Measurements from ENCODE around the gene CFAP45. TPM values are rescaled to one million over a fixed set of nuclear protein-coding genes. Genes with fewer than 3 reads are reported as not detected.

Gene CFAP45
- total and polyA plus RNA-seq, 2 donors (not counting 1 experiment from before 2014, with no cell fraction given) = 1.3 to 2.4 TPM

DNA sequence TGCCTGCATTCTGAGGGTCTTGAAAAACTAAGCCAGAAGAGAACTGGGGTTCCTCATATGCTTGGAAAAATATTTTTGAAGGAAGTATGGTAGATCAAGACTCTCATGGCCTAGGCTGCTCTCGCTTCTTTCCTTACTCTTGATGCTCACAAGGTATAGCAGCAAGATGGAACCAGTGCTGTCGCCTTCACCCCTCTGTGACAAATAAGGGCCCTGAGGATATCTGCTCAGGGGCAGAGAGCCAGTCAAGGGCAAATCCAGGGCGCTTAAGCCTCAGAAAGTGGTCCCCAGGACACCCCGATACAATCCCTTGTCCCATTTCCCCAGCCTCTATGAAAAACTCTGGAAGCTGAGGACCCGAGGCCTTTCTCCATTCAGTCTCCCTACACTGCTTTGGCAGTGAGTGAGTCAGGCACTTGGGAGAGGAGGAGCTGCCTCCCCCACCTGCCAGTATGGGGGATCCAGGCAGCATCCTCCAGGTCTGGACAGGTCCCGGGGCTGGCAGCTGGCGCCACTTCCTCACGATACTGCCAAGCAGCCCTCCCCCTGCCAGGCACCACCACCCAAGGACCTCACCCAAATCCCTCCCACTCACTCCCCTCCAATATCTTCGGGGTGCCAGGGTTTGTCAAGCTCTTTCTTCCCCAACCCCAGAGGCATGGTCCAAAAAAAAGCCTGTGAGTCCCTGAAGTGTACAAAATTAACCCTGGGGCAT lies 44.1 kb upstream of the CFAP45 start:
- peaks cover 36% of the 10 kb centered on the region for H3K27me3 Mint-ChIP-seq
- ChIA-PET POLR2A (no interaction called here), CTCF (interaction anchor here (1.1 to 4.5 kb wide), 4 partner anchors 53 to 144 kb away, joined by 3 to 34 read pairs (median 8); partner anchors contain the start of gene FCRL6)
- Histone ChIP-seq H3K4me1 (ENCODE audit: control insufficient read depth in 2 of 2, insufficient read depth in 2 of 2, low read length in 2 of 2) (peaks cover 21 to 22% of the 10 kb centered on the region in 2 donors), H3K4me2 (replicated peaks; ENCODE audit: low read depth, low read length, poor library complexity, severe bottlenecking) (no peak overlapping the region), H3K79me2 (ENCODE audit: control insufficient read depth, insufficient read depth, low read length) (no peaks in the 10 kb centered on the region), H4K20me1 (ENCODE audit: control insufficient read depth, insufficient read depth, low read length, poor library complexity, severe bottlenecking) (no peaks in the 10 kb centered on the region), H3K9me3 (ENCODE audit: control extremely low read depth in 1 of 3, control insufficient read depth in 2 of 3, insufficient read depth in 1 of 3, low read length in 2 of 3) (no peaks in the 10 kb centered on the region), H3K4me3 (ENCODE audit: control extremely low read depth in 1 of 5, extremely low read depth in 1 of 5, insufficient read depth in 1 of 5, low read depth in 2 of 5, low read length in 4 of 5) (no peak overlapping the region), H2AFZ (ENCODE audit: insufficient read depth, low read depth, low read length, poor library complexity, severe bottlenecking) (no peak overlapping the region), H3K27me3 (replicated peaks in 1 of 4; ENCODE audit: control extremely low read depth in 1 of 4, control insufficient read depth in 3 of 4, insufficient read depth in 4 of 4, low read length in 3 of 4) (peaks cover 0 to 34% (median 18%) of the 10 kb centered on the region in 4 experiments), H3K9ac (ENCODE audit: low read length) (no peak overlapping the region), H3K27ac (ENCODE audit: low read length in 2 of 2) (no peak overlapping the region), H3K36me3 (replicated peaks in 1 of 2; ENCODE audit: control extremely low read depth in 1 of 2, control insufficient read depth in 1 of 2, extremely low read depth in 1 of 2, insufficient read depth in 2 of 2, low read length in 1 of 2) (no peaks in the 10 kb centered on the region)
- WGBS (ENCODE audit: insufficient coverage) = 65% methylated on average over 6 of the region's 9 CpGs
- no peaks in the 10 kb centered on the region for H3K9me3 Mint-ChIP-seq (ENCODE audit: insufficient read depth)
- no peak for ATAC-seq (ENCODE audit: low read depth)
- intact Hi-C loops (cut with micrococcal nuclease) = no loop called here
- no peak for DNase-seq
- H3K27ac Mint-ChIP-seq = no peak overlapping the region
- peaks cover 26% of the 10 kb centered on the region for H3K4me1 Mint-ChIP-seq
- no peak overlapping the region for H3K4me3 Mint-ChIP-seq
- TF ChIP-seq, protein P1, sequence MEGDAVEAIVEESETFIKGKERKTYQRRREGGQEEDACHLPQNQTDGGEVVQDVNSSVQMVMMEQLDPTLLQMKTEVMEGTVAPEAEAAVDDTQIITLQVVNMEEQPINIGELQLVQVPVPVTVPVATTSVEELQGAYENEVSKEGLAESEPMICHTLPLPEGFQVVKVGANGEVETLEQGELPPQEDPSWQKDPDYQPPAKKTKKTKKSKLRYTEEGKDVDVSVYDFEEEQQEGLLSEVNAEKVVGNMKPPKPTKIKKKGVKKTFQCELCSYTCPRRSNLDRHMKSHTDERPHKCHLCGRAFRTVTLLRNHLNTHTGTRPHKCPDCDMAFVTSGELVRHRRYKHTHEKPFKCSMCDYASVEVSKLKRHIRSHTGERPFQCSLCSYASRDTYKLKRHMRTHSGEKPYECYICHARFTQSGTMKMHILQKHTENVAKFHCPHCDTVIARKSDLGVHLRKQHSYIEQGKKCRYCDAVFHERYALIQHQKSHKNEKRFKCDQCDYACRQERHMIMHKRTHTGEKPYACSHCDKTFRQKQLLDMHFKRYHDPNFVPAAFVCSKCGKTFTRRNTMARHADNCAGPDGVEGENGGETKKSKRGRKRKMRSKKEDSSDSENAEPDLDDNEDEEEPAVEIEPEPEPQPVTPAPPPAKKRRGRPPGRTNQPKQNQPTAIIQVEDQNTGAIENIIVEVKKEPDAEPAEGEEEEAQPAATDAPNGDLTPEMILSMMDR (IDR thresholded peaks at IDR 0.05) = no peak
- no peak for TF ChIP-seq EZH2 (IDR thresholded peaks at IDR 0.05; ENCODE audit: borderline replicate concordance, insufficient read depth, low read depth, low read length, poor library complexity, severe bottlenecking)

DNA sequence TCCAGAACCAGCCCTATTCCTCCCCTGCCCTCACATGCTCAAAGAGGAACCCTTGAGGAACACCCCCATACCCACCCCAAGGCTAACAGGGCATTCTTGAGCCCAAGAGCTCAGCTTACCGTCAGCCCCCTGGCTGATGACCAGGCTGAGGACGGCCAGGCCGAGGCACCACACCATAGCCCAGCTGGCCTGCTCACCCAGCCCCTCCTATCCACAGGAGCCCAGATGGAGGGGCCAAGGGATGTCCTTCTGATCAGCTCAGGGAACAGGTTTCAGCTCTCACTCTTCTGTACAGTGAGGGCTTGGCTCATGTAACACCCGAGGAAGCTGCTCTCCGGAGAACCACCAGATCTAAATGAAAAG lies 43.3 kb upstream of the CFAP45 start:
- Histone ChIP-seq H2AFZ (ENCODE audit: insufficient read depth, low read depth, low read length, poor library complexity, severe bottlenecking) (no peak overlapping the region), H3K4me3 (ENCODE audit: control extremely low read depth in 1 of 5, extremely low read depth in 1 of 5, insufficient read depth in 1 of 5, low read depth in 2 of 5, low read length in 4 of 5) (no peak overlapping the region), H3K4me2 (replicated peaks; ENCODE audit: low read depth, low read length, poor library complexity, severe bottlenecking) (no peak overlapping the region), H3K9me3 (ENCODE audit: control extremely low read depth in 1 of 3, control insufficient read depth in 2 of 3, insufficient read depth in 1 of 3, low read length in 2 of 3) (no peaks in the 10 kb centered on the region), H3K4me1 (ENCODE audit: control insufficient read depth in 2 of 2, insufficient read depth in 2 of 2, low read length in 2 of 2) (peaks cover 28 to 29% of the 10 kb centered on the region in 2 donors), H4K20me1 (ENCODE audit: control insufficient read depth, insufficient read depth, low read length, poor library complexity, severe bottlenecking) (no peaks in the 10 kb centered on the region), H3K27ac (ENCODE audit: low read length in 2 of 2) (no peak overlapping the region), H3K36me3 (replicated peaks in 1 of 2; ENCODE audit: control extremely low read depth in 1 of 2, control insufficient read depth in 1 of 2, extremely low read depth in 1 of 2, insufficient read depth in 2 of 2, low read length in 1 of 2) (no peaks in the 10 kb centered on the region), H3K79me2 (ENCODE audit: control insufficient read depth, insufficient read depth, low read length) (no peaks in the 10 kb centered on the region), H3K9ac (ENCODE audit: low read length) (no peak overlapping the region), H3K27me3 (replicated peaks in 1 of 4; ENCODE audit: control extremely low read depth in 1 of 4, control insufficient read depth in 3 of 4, insufficient read depth in 4 of 4, low read length in 3 of 4) (peaks cover 0 to 34% (median 18%) of the 10 kb centered on the region in 4 experiments)
- DNase-seq = no peak
- WGBS (ENCODE audit: insufficient coverage) = 95% methylated on average over 5 of the region's 5 CpGs
- Mint-ChIP-seq H3K9me3 (ENCODE audit: insufficient read depth) (no peaks in the 10 kb centered on the region), H3K4me3 (no peak overlapping the region), H3K27ac (no peak overlapping the region), H3K4me1 (peaks cover 34% of the 10 kb centered on the region), H3K27me3 (peaks cover 36% of the 10 kb centered on the region)
- intact Hi-C loops (cut with micrococcal nuclease) = no loop called here
- ChIA-PET POLR2A (no interaction called here), CTCF (interaction anchor here (1.4 to 4.5 kb wide), 2 partner anchors 52 to 143 kb away, joined by 4 to 34 read pairs; partner anchors contain the start of gene FCRL6)
- TF ChIP-seq, protein P1 (IDR thresholded peaks at IDR 0.05) = no peak
- TF ChIP-seq EZH2 (IDR thresholded peaks at IDR 0.05; ENCODE audit: borderline replicate concordance, insufficient read depth, low read depth, low read length, poor library complexity, severe bottlenecking) = no peak
- ATAC-seq (ENCODE audit: low read depth) = no peak
